ENCODE data around the gene CAPG. TPM values are rescaled to one million over a fixed set of nuclear protein-coding genes. Genes with fewer than 3 reads are reported as not detected.

CAPG gene
- total RNA-seq, 1 donor from 2014 or later, result 76.4 TPM

DNA sequence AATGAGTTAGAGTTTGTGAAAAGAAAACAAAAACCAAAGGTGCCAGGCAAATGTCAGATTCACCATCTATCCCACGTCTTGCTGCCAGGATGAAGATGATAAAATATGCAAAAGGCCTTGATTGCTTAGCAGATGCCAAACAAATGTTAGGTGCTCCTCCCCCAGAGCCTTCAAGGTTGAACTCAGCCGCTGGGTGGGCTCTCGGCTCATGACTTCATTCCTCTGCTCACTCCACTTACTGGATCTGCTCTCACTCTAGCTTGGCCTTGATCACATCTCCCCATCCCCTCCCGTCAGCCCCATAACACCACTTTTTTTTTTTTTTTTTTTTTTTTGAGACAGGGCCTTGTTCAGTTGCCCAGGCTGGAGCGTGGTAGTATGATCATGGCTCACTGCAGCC lies 46.9 kb upstream of the CAPG start:
- H3K27ac Mint-ChIP-seq (ENCODE audit: unreplicated experiment), result no peak overlapping the region
- H3K27me3 Mint-ChIP-seq (ENCODE audit: unreplicated experiment), result peaks cover 7% of the 10 kb centered on the region
- no peak for DNase-seq (ENCODE audit: low spot score)
- no peaks in the 10 kb centered on the region for H3K9me3 Mint-ChIP-seq (ENCODE audit: unreplicated experiment)
- H3K4me1 Mint-ChIP-seq (ENCODE audit: unreplicated experiment), result peaks cover 10% of the 10 kb centered on the region
- H3K4me3 Mint-ChIP-seq (ENCODE audit: unreplicated experiment), result no peak overlapping the region
- TF ChIP-seq, protein P1, sequence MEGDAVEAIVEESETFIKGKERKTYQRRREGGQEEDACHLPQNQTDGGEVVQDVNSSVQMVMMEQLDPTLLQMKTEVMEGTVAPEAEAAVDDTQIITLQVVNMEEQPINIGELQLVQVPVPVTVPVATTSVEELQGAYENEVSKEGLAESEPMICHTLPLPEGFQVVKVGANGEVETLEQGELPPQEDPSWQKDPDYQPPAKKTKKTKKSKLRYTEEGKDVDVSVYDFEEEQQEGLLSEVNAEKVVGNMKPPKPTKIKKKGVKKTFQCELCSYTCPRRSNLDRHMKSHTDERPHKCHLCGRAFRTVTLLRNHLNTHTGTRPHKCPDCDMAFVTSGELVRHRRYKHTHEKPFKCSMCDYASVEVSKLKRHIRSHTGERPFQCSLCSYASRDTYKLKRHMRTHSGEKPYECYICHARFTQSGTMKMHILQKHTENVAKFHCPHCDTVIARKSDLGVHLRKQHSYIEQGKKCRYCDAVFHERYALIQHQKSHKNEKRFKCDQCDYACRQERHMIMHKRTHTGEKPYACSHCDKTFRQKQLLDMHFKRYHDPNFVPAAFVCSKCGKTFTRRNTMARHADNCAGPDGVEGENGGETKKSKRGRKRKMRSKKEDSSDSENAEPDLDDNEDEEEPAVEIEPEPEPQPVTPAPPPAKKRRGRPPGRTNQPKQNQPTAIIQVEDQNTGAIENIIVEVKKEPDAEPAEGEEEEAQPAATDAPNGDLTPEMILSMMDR (IDR thresholded peaks at IDR 0.05; ENCODE audit: unreplicated experiment), result no peak
- H3K36me3 Mint-ChIP-seq (ENCODE audit: low read depth, unreplicated experiment), result peaks cover 6% of the 10 kb centered on the region

DNA sequence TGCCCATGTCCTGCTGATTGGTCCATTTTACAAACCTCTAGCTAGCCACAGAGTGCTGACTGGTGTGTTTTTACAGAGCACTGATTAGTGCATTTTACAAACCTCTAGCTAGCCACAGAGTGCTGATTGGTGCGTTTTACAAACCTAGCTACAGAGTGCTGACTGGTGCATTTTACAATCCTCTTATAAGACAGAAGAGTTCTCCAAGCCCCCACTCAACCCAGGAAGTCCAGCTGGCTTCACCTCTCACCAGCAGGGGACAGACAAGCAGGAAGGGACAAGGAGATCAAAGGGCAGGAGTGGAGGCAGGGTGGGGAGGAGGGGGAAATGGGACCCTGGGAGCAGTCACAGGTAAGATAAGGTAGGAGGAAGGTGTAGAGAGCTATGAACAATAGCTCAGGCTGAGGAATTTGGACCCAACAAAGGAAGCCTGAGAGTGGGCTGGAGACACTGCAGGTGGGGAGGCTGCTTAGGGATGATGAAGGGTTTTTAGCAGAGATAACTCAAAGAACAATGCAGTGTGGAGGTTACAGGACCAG lies 45.5 kb upstream of the CAPG start:
- H3K4me1 Mint-ChIP-seq (ENCODE audit: unreplicated experiment), result peaks cover 10% of the 10 kb centered on the region
- peaks cover 7% of the 10 kb centered on the region for H3K27me3 Mint-ChIP-seq (ENCODE audit: unreplicated experiment)
- TF ChIP-seq, protein P1 (IDR thresholded peaks at IDR 0.05; ENCODE audit: unreplicated experiment), result no peak
- H3K27ac Mint-ChIP-seq (ENCODE audit: unreplicated experiment), result no peak overlapping the region
- DNase-seq (ENCODE audit: low spot score), result no peak
- H3K36me3 Mint-ChIP-seq (ENCODE audit: low read depth, unreplicated experiment), result peaks cover 6% of the 10 kb centered on the region
- no peak overlapping the region for H3K4me3 Mint-ChIP-seq (ENCODE audit: unreplicated experiment)
- no peaks in the 10 kb centered on the region for H3K9me3 Mint-ChIP-seq (ENCODE audit: unreplicated experiment)

DNA sequence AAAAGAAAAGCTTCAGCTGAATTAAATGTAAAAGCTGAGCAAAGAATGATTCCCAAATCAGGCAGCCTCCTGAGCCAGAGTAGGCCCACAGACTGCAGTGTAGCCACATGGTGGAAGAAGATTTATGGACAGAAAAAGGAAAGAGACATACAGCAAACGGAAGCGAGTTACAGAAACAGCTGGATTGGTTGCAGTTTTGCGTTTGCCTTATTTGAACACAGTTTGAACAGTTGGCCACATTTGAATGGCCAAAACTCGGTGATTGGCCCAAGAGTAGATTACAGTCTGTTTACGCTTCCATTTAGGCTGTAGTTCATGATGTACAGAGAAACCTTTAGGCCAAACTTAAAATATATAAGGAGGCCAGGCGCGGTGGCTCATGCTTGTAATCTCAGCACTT lies 43.4 kb upstream of the CAPG start:
- no peak overlapping the region for H3K27ac Mint-ChIP-seq (ENCODE audit: unreplicated experiment)
- peaks cover 10% of the 10 kb centered on the region for H3K4me1 Mint-ChIP-seq (ENCODE audit: unreplicated experiment)
- DNase-seq (ENCODE audit: low spot score), result no peak
- H3K4me3 Mint-ChIP-seq (ENCODE audit: unreplicated experiment), result no peak overlapping the region
- H3K9me3 Mint-ChIP-seq (ENCODE audit: unreplicated experiment), result no peaks in the 10 kb centered on the region
- peaks cover 6% of the 10 kb centered on the region for H3K36me3 Mint-ChIP-seq (ENCODE audit: low read depth, unreplicated experiment)
- TF ChIP-seq, protein P1 (IDR thresholded peaks at IDR 0.05; ENCODE audit: unreplicated experiment), result no peak
- peaks cover 7% of the 10 kb centered on the region for H3K27me3 Mint-ChIP-seq (ENCODE audit: unreplicated experiment)

DNA sequence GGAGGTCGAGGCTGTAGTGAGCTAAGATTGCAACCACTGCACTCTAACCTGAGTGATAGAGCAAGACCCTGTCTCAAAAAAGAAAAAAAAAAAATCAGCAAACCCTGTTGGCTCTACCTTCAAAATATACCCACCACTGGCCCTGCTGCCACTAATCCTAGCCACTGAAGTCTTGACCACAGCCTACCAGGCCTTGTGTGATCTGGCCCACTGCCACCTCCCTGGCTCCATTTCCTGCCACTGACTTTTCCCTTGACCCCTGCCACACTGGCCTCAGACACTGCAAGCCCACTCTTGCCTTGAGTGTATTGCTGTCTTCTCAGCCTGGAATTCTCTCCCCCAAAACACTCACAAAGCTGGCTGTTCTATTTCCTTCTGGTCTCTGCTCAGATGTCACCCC lies 42.1 kb upstream of the CAPG start:
- Mint-ChIP-seq H3K27ac (ENCODE audit: unreplicated experiment) (no peak overlapping the region), H3K4me1 (ENCODE audit: unreplicated experiment) (peaks cover 10% of the 10 kb centered on the region), H3K4me3 (ENCODE audit: unreplicated experiment) (no peak overlapping the region), H3K27me3 (ENCODE audit: unreplicated experiment) (peaks cover 7% of the 10 kb centered on the region), H3K36me3 (ENCODE audit: low read depth, unreplicated experiment) (peaks cover 6% of the 10 kb centered on the region), H3K9me3 (ENCODE audit: unreplicated experiment) (no peaks in the 10 kb centered on the region)
- TF ChIP-seq, protein P1 (IDR thresholded peaks at IDR 0.05; ENCODE audit: unreplicated experiment), result no peak
- no peak for DNase-seq (ENCODE audit: low spot score)

DNA sequence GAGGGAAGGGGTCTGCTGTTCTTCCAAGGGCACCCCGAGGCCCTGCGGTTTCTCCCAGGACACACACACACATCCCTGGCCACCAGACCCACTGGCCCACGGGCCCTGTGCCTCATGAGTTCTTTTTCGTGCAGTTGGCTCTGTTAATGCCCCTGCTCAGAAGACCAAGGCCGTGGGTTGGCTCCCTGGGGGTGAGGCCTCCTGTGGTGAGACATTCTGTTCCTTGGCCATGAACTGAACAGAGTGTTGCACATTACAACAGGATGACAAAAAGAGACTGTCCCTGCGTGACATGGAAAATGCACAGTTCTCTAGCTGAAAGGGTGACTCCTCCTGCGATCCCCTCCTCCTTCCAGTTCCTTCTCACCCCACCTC lies 39.0 kb upstream of the CAPG start:
- peaks cover 4% of the 10 kb centered on the region for H3K4me1 Mint-ChIP-seq (ENCODE audit: unreplicated experiment)
- peaks cover 6% of the 10 kb centered on the region for H3K36me3 Mint-ChIP-seq (ENCODE audit: low read depth, unreplicated experiment)
- no peak overlapping the region for H3K27ac Mint-ChIP-seq (ENCODE audit: unreplicated experiment)
- H3K27me3 Mint-ChIP-seq (ENCODE audit: unreplicated experiment), result peaks cover 4% of the 10 kb centered on the region
- TF ChIP-seq, protein P1 (IDR thresholded peaks at IDR 0.05; ENCODE audit: unreplicated experiment), result no peak
- no peak for DNase-seq (ENCODE audit: low spot score)
- no peaks in the 10 kb centered on the region for H3K9me3 Mint-ChIP-seq (ENCODE audit: unreplicated experiment)
- H3K4me3 Mint-ChIP-seq (ENCODE audit: unreplicated experiment), result no peak overlapping the region
